NAMALWA (cell line): Measurements from ENCODE around the gene ATCAY.
A peak's percentile ranks its signal among the peaks of the same experiment; 100 is the strongest.

Experiments
- DNase-seq: peaks from one replicate; pipeline ENCODE4 v3.0.0-alpha.2; 2015; ENCODE audit warnings: low spot score

ATCAY gene

DNA sequence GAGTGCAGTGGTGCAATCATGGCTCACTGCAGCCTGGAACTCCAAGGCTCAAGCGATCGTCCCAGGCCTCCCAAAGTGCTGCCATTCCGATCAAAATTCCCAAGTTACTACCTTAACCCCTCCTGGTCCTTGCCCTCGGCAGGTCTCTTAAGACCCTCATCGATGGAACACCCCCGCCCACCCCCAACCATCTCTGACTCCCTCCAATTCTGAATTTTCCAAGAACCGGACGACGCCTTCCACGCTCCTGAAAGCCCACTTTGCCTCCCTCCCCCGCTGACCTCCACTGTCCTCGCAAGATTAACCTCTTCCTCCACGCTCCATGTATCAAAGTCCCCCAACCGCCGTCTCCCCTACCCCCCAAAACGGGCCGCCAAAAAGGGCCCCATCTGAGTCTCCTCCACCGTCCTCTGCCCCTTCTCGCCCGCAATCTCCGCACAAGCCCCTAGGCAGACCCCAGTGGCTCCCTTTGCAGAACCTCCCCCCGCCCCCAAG is 89.9 kb downstream of the ATCAY start:
- no peak for DNase-seq

DNA sequence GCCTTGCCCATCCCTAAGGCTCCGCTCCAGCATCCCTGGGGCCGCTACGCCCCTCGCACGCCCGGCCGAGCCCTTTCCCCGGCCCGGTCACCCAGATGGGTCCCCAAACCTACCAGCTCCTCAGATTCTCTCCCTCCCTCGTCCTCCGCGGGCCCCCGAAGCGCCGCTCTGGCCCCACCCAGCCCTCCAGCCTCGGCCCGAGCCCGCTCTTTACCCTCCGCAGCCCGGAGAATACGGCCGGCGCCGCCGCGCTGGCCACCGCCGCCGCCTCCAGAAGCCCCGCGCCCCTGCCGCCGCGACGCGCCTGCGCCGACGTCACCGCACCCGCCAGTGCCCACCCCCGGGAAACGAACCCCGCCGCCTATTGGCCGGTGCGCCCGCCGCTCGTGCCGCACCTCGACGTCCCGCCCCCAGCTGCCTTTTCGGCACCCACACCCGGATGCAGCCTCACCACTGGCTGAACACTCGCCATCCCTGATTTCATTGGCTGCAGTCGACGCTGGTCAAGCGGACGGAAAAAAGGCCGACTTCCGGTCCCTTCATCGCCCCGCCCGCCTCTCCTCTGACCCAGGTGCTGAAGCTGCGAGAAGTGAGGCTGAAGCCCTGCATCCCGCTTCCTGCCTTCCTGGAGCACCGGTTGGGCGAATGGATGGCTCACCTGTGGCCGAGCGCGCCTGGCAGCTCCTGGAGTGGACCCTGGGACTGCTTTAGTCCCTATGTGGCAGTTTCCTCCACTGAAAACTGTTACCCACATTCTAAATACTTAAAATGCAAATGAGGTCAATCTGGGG is 90.5 kb downstream of the ATCAY start, which contains the start of gene DAPK3:
TSS of gene DAPK3 (minus strand) at position 292 of the 791 bp plus-strand sequence. CDS start 1,364 bp downstream, outside the sequence.
- peak; percentile 97 for DNase-seq

DNA sequence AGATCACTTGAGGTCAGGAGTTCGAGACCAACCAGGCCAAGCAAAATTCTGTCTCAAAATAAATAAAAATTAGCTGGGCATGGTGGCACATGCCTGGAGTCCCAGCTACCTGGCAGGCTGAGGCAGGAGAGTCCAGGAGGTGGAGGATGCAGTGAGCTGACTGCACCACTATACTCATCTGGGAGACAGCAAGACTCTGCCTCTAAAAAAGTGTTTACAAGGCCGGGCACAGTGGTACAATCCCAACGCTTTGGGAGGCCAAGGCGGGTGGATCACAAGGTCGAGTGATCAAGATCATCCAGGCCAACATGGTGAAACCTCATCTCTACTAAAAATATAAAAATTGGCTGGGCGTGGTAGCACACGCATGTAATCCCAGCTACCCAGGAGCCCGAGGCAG is 94.7 kb downstream of the ATCAY start:
- peak; percentile 50 for DNase-seq

DNA sequence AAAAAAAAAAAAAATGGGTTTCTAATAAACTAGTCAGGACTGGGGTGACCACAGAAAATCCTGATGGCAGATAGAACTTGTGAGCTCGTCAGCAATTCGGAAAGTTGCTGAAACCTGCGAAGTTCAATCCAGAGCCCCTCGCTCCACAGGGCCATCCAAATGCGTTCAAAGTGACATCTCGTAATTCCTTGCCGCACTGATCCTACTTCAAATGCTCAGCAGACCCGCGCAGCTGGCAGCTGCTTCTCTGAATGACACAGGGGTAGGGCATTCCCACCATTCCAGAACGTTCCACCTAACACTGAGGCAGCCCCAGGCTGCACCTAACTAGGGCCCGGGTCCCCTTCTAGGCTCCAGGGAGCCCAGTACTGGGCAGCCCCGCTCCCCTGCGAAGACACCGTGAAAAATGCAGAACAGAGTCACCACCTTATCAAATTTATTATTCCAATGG is 95.2 kb downstream of the ATCAY start:
- DNase-seq, result peak; percentile 54

DNA sequence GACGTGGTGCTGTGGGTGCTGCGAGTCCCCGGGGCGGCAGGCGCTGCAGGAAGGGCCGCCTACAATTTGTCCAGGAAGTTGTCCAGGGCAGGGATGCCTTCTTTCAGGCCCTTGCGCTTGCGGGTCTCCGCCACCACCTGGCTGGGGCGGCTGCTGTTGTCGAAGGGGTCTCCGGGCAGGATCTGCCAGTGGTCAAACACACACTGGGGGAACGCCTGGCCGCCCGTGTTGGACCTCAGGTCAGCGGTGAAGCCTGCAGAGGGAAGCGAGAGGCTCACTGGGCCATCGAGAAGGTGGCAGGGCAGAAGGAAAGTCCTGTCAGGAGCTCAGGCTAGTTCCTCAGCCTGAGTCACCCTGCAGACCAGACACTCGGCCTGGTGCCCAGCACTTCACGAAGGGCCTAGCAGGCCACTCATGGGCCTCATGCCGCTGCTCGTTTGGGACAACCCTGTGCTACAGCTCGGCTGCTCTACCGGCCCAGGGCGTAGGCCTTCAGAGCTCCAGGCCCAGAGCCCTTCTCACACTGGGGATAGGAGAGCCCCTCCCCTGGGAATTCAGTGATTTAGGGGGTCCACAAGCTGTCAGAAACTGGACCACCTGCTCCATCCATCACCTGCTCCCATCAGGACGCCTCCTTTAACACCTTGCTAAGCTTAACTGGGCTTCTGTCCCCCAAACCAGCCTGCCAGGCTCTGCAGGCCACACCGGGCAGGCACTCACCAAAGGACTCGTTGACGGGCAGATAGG is 96.2 kb downstream of the ATCAY start:
- DNase-seq, result peak; percentile 49
